Measurements from ENCODE around the gene HLA-DMB. TPM values are rescaled to one million over a fixed set of nuclear protein-coding genes. Genes with fewer than 3 reads are reported as not detected.

HLA-DMB gene
- total and polyA plus RNA-seq, 4 donors: 2.8 to 13.1 (median 7.7) TPM

GRCh38 chr6:32888576-32888975 is 52.3 kb downstream of the HLA-DMB start:
- peaks cover 0 to 2% (median under 1%) of the 10 kb centered on the region in 4 donors for H3K4me1 ChIP-seq (ENCODE audit: control insufficient read depth in 4 of 4, insufficient read depth in 4 of 4, low read length in 3 of 4)
- H3K27ac ChIP-seq (ENCODE audit: low read depth in 1 of 2, low read length in 2 of 2): no peak overlapping the region
- no peaks in the 10 kb centered on the region for H3K27me3 ChIP-seq (ENCODE audit: control insufficient read depth in 4 of 4, insufficient read depth in 4 of 4, low read length in 3 of 4)
- no peaks in the 10 kb centered on the region for H3K9me3 ChIP-seq (ENCODE audit: control insufficient read depth in 4 of 4, low read length in 3 of 4)
- no peak overlapping the region for H3K9ac ChIP-seq (ENCODE audit: low read depth in 1 of 2, low read length in 2 of 2)
- DNase-seq (ENCODE audit: low spot score): no peak
- no peaks in the 10 kb centered on the region for H3K36me3 ChIP-seq (ENCODE audit: control insufficient read depth in 4 of 4, insufficient read depth in 3 of 4, low read depth in 1 of 4, low read length in 3 of 4)
- 77% methylated on average over 2 of the region's 2 CpGs for WGBS
- TF ChIP-seq REST (IDR thresholded peaks at IDR 0.05) (no peak), SP1 (IDR thresholded peaks at IDR 0.05) (no peak), NR2F2 (IDR thresholded peaks at IDR 0.05) (no peak), FOXA1 (IDR thresholded peaks at IDR 0.05) (no peak), HNF4A (conservative IDR thresholded peaks at IDR 0.05) (no peak), RAD21 (IDR thresholded peaks at IDR 0.05) (no peak), YY1 (IDR thresholded peaks at IDR 0.05) (no peak), HNF4G (IDR thresholded peaks at IDR 0.05) (no peak), EGR1 (IDR thresholded peaks at IDR 0.05; ENCODE audit: low read depth in 2 of 2) (no peak), TAF1 (conservative IDR thresholded peaks at IDR 0.05) (no peak), JUND (IDR thresholded peaks at IDR 0.05) (no peak), GABPA (IDR thresholded peaks at IDR 0.05 in 1 of 2, conservative IDR thresholded peaks at IDR 0.05 in 1 of 2) (no peak), FOXA2 (IDR thresholded peaks at IDR 0.05) (no peak)
- TF ChIP-seq, protein P1, sequence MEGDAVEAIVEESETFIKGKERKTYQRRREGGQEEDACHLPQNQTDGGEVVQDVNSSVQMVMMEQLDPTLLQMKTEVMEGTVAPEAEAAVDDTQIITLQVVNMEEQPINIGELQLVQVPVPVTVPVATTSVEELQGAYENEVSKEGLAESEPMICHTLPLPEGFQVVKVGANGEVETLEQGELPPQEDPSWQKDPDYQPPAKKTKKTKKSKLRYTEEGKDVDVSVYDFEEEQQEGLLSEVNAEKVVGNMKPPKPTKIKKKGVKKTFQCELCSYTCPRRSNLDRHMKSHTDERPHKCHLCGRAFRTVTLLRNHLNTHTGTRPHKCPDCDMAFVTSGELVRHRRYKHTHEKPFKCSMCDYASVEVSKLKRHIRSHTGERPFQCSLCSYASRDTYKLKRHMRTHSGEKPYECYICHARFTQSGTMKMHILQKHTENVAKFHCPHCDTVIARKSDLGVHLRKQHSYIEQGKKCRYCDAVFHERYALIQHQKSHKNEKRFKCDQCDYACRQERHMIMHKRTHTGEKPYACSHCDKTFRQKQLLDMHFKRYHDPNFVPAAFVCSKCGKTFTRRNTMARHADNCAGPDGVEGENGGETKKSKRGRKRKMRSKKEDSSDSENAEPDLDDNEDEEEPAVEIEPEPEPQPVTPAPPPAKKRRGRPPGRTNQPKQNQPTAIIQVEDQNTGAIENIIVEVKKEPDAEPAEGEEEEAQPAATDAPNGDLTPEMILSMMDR (IDR thresholded peaks at IDR 0.05; ENCODE audit: low read depth, low read length, missing input control): no peak
- TF ChIP-seq, protein P2, sequence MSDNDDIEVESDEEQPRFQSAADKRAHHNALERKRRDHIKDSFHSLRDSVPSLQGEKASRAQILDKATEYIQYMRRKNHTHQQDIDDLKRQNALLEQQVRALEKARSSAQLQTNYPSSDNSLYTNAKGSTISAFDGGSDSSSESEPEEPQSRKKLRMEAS (IDR thresholded peaks at IDR 0.05): no peak
- TF ChIP-seq, protein P3, sequence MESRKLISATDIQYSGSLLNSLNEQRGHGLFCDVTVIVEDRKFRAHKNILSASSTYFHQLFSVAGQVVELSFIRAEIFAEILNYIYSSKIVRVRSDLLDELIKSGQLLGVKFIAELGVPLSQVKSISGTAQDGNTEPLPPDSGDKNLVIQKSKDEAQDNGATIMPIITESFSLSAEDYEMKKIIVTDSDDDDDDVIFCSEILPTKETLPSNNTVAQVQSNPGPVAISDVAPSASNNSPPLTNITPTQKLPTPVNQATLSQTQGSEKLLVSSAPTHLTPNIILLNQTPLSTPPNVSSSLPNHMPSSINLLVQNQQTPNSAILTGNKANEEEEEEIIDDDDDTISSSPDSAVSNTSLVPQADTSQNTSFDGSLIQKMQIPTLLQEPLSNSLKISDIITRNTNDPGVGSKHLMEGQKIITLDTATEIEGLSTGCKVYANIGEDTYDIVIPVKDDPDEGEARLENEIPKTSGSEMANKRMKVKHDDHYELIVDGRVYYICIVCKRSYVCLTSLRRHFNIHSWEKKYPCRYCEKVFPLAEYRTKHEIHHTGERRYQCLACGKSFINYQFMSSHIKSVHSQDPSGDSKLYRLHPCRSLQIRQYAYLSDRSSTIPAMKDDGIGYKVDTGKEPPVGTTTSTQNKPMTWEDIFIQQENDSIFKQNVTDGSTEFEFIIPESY (IDR thresholded peaks at IDR 0.05): no peak
- no peak overlapping the region for H3K4me3 ChIP-seq (ENCODE audit: low read depth in 1 of 3, low read length in 3 of 3)

DNA sequence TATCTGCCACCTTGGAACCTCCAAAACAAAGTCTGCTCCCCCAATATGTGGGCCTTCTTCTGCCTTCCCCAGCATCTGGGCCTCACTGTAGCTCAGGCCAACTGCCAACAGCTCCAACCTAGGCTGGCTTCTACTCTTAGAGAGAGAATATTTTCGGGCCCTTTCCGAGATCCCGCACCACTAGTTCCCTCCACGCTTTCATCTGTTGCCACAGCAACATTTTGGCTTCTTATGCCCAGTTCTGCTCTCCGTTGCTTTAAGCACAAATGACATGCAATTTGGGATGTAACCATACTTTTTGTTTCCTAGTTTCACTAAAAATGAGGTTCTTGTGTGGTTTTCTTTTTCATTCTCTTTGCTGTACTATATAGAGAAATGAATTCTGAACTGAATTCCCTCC is 53.2 kb downstream of the HLA-DMB start:
- Histone ChIP-seq H3K27ac (ENCODE audit: low read depth in 1 of 2, low read length in 2 of 2) (no peak overlapping the region), H3K36me3 (ENCODE audit: control insufficient read depth in 4 of 4, insufficient read depth in 3 of 4, low read depth in 1 of 4, low read length in 3 of 4) (no peaks in the 10 kb centered on the region), H3K4me1 (ENCODE audit: control insufficient read depth in 4 of 4, insufficient read depth in 4 of 4, low read length in 3 of 4) (peaks cover 0 to 2% (median 0%) of the 10 kb centered on the region in 4 donors), H3K4me3 (ENCODE audit: low read depth in 1 of 3, low read length in 3 of 3) (no peak overlapping the region), H3K9me3 (ENCODE audit: control insufficient read depth in 4 of 4, low read length in 3 of 4) (no peaks in the 10 kb centered on the region), H3K27me3 (ENCODE audit: control insufficient read depth in 4 of 4, insufficient read depth in 4 of 4, low read length in 3 of 4) (no peaks in the 10 kb centered on the region), H3K9ac (ENCODE audit: low read depth in 1 of 2, low read length in 2 of 2) (no peak overlapping the region)
- TF ChIP-seq HNF4A (conservative IDR thresholded peaks at IDR 0.05) (no peak), NR2F2 (IDR thresholded peaks at IDR 0.05) (no peak), GABPA (IDR thresholded peaks at IDR 0.05 in 1 of 2, conservative IDR thresholded peaks at IDR 0.05 in 1 of 2) (no peak), JUND (IDR thresholded peaks at IDR 0.05) (no peak), EGR1 (IDR thresholded peaks at IDR 0.05; ENCODE audit: low read depth in 2 of 2) (no peak), RAD21 (IDR thresholded peaks at IDR 0.05) (no peak), SP1 (IDR thresholded peaks at IDR 0.05) (no peak), RXRA (IDR thresholded peaks at IDR 0.05) (no peak), FOXA2 (IDR thresholded peaks at IDR 0.05) (no peak), ATF3 (IDR thresholded peaks at IDR 0.05) (no peak), HNF4G (IDR thresholded peaks at IDR 0.05) (no peak), YY1 (IDR thresholded peaks at IDR 0.05) (no peak), FOXA1 (IDR thresholded peaks at IDR 0.05) (no peak), TAF1 (conservative IDR thresholded peaks at IDR 0.05) (no peak)
- TF ChIP-seq, protein P1 (IDR thresholded peaks at IDR 0.05; ENCODE audit: low read depth, low read length, missing input control): no peak
- TF ChIP-seq, protein P2 (IDR thresholded peaks at IDR 0.05): no peak
- TF ChIP-seq, protein P3 (IDR thresholded peaks at IDR 0.05): no peak
- 84% methylated on average over 5 of the region's 5 CpGs for WGBS
- DNase-seq (ENCODE audit: low spot score): no peak

Measured in liver (tissue), 9 donors.